Femur (tissue), 1 donor: ENCODE results near the gene RETSAT.
"Not testable (repeated sequence)": the region's sequence is repeated elsewhere in the genome, so short reads cannot be mapped to it uniquely, and the experiment has no call there.

Experiments
- DNase-seq: peaks from one replicate; pipeline ENCODE4 v3.0.0-alpha.2; 2017

Gene RETSAT

GRCh38 chr2:85329701-85330100 lies 24.6 kb downstream of the RETSAT start:
- not testable (repeated sequence) for DNase-seq

GRCh38 chr2:85329181-85329651 lies 25.1 kb downstream of the RETSAT start:
- no peak for DNase-seq

DNA sequence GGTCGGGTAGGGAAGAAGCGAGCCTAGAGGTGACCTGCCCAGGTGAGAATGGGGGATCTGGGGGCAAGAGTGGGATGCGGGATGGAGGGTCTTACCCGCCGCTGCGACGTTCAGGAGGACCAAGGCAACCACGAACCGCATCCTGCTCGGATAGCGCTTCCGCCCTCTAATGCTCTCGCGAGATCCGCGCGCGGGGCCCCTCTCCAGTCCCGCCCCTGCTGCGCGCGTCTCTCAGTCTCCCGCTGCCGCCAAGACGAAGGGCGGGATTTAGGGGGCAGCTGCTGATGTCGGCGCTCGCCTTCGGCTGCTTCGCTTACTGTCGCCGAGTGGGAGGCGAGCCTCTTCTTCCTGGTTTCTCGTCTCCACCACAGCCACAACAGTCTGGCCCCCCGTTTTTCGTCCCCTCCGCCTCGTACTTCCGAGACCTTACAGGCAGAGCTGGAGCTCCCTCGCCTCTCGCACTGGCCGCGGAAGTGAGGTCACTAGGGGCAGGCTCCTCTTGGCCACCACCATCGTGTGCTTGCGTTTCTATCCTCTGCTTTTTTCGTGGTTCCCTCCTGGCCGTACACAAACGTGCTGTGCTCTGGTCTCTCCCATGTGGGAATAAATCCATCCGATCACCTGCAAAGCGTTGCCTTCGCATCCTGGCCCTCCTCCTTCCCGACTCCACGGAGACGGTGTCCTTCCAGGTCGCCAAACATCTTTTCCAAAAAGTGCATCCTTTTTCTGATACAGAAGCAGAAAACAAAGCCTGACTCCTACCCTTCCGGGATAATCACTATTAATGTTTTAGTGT lies 26.3 kb downstream of the RETSAT start, which contains the start of gene TGOLN2:
Gene TGOLN2, minus strand, starts transcription at position 168 of the 796 bp plus-strand sequence. Its CDS starts 27 bp downstream, at position 141.
- peak; percentile 96 for DNase-seq

GRCh38 chr2:85327160-85327821 lies 27.0 kb downstream of the RETSAT start:
- DNase-seq: peak; percentile 75

DNA sequence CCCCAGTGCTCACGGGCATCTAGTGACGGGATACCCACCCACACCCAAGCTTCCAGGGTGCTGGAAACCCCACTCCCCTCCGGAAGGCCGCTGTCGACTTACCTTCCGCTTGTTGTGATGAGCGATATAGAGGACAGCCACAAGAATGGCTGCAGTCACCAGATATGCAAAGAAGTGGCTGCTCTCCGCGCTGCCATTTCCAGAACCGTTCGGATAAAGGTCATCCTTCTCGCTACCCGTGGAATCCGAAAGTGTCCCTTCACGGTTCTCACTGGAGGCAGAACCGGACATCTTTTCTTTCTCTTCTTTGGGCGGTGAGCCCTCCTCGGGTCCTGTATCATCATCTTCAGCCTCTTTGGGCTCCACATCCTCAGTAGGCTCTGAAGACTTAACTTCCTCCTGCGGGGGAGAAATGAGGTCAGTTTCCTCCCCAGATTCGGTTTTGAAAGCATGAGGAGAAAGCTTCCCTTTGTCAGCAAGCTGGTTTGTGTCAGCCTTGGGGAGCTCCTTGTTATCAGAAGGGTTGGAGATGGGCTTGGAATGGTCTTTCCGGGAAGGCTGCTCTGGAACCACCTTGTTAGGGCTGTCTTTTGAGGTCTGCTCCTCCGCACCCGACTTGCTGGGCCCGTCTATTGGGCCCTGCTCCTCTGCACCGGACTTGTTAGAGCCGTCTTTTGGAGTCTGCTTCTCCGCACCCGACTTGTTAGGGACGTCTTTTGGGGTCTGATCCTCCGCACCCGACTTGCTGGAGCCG lies 27.7 kb downstream of the RETSAT start:
- no peak for DNase-seq

DNA sequence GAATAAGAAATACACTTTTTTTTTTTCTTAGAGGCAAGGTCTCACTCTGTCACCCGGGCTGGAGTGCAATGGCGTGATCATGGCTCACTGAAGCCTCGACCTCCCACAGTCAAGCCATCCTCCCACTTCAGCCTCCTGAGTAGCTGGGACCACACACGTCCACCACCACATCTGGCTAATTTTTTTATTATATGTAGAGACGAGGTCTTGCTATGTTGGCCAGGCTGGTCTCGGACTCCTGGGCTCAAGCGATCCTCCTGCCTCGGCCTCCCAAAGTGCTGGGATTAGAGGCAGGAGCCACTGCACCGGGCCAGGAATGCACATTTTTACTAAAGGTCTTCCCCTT lies 28.9 kb downstream of the RETSAT start:
- no peak for DNase-seq

DNA sequence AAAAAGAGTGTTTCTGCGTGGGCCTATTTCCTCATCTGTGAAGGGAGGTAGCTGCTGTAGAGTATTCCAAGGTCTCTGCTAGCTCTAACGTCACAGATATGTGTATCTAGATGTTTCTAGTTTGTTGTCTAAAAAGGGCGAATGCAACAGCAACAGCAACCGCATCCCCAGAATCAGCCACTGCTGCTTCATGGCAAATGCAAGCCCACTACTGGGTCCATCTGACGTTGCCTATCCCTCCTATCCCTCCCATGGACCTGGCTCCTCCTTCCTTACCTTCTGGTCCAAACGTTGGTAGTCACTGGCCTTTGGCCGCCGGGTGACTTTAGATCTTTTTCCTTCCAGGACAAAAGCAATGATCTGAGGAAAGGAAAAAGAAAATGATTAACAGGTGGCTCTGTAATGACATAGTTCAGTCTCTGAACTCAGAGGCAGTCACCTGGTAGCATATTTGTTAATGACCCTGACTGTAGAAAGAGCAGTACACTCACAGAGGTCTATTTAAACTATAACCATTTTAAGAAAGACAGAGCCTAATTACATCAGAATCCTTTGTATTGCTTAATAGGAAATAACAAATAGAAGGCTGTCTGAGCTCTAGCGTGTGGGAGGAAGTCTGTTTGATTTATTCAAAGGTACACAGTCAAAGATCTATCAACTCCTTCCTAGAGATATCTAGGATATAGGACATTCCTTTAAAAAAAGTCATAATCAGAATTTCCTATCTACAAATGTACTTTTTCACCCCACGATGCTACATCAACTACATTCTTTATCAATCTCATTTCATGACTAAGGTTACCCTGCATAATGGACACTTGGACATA lies 29.5 kb downstream of the RETSAT start:
- DNase-seq: no peak

DNA sequence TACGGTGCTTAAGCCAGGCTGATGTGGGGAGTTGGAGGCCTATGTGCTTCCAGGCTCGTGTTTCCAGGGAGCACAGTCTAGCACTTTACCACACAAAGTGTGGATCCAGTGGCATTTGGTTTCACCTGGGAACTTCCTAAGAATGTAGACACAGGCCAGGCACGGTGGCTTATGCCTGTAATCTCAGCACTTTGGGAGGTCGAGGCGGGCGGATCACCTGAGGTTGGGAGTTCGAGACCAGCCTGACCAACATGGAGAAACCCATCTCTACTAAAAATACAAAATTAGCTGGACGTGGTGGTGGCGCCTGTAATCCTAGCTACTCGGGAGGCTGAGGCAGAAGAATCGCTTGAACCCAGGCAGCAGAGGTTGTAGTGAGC lies 30.4 kb downstream of the RETSAT start:
- not testable (repeated sequence) for DNase-seq

- no peak for DNase-seq
Observed at GRCh38 chr2:85323351-85323987, 30.9 kb downstream of the RETSAT start.

- DNase-seq: no peak
Observed at GRCh38 chr2:85319796-85320195, 34.5 kb downstream of the RETSAT start.

GRCh38 chr2:85318222-85319074 lies 35.9 kb downstream of the RETSAT start:
- DNase-seq: peak; percentile 52

DNA sequence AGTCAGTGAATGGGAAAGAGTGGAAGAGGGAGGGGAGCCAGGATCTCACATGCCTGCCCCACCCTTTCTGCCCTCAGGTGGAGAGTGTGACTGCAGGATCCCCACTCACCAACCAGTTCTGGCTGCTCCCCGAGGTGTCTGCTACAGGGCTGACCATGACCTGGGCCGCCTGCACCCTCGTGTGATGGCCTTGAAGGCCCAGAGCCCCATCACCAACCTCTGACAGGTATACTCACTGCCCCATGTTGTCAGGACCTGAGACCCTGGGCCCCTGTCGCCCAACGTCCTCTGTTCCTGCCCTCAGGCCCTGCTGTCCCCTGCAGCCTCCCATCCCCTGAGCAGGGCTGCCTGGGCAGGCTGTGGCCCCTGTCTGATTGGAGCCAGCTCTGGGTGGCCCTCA lies 38.4 kb downstream of the RETSAT start:
- DNase-seq: not testable (repeated sequence)

- no peak for DNase-seq
Observed at GRCh38 chr2:85314884-85315242, 39.5 kb downstream of the RETSAT start.

GRCh38 chr2:85312404-85312803 lies 41.9 kb downstream of the RETSAT start:
- no peak for DNase-seq

GRCh38 chr2:85310330-85310729 lies 44.0 kb downstream of the RETSAT start:
- no peak for DNase-seq

DNA sequence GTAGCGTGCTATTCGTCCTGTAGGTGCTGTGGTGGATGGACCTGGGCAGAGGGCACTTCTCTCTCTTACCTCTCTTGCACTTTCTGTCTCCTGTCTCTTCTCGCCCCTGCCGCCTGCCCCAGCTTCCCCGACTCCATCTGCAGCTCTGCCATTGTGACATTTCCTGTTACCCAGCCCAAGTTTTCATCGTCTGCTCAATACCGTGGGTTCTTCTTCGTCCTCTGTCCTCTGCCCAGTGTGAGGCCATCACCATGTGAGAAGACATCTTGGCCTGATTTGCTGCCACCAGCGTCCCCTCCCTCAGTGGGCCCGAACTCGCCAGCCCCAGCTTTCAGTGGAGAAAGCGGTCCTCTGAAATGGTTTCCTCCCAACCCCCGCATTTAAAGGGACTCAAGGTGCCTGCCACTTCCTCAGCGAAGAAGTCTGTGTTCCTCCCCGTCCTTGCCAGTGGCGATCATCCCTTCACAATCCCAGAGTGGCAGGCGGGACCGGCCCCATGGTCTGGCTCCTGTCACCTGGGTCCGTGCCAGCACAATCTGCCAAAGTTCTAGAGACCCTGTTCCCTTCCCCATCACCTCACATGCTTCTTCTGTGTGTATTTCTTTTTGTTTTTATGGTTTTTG lies 44.5 kb downstream of the RETSAT start:
- no peak for DNase-seq

- peak; percentile 82 for DNase-seq
Observed at GRCh38 chr2:85308896-85309555, 45.3 kb downstream of the RETSAT start.

DNA sequence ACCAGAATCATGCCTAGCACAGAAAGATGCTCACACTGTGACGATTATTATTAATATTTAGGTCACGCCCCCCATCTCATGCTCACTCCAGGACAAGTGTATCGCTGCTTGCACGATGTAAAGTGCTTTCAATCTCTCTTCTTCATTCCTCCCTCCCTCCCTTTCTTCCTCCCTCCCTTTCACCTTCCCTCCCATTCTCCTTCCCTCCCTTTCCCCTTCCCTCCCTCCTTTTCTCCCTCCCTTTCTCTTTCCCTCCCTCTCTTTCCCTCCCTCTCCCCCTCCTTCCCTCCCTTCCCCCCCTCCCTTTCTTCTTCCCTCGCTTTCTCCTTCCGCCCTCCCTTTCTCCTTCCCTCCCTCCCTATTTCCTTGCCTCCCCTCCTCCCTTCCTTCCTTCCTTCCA lies 46.1 kb downstream of the RETSAT start:
- no peak for DNase-seq

GRCh38 chr2:85307527-85307897 lies 46.8 kb downstream of the RETSAT start:
- DNase-seq: no peak
